IMR-90 (cell line): Measurements from ENCODE around the gene CAMTA1. TPM values are rescaled to one million over a fixed set of nuclear protein-coding genes. Genes with fewer than 3 reads are reported as not detected.

Experiments
- ATAC-seq: fragments of 200-7000 bp; cut with Tn5 transposase; 2 replicates; pipeline ENCODE4 v1.9.1; 2020; ENCODE audit warnings: low read depth, mild to moderate bottlenecking, moderate library complexity
- BruUV-seq: library from RNA; stranded (reverse); fragments of 400-500 nt; replicated peaks from 2 replicates; lab custom pipeline; 2021; lab: Mats Ljungman, UMichigan
- CTCF ChIA-PET: fragments of 300-600 bp; formaldehyde crosslinking; extraction: SDS; loops from one replicate; lab custom pipeline; 2021; ENCODE audit warnings: antibody characterized with exemption; lab: Yijun Ruan, JAX
- POLR2A ChIA-PET: fragments of 300-600 bp; sonication (Branson Sonifier 250); formaldehyde crosslinking; loops from one replicate; lab custom pipeline; 2022; ENCODE audit warnings: antibody characterized with exemption; ENCODE audit not compliant: unreplicated experiment; lab: Charles Lee
- DNase-seq: peaks from one replicate; pipeline ENCODE4 v3.0.0; 2013
- H2AFZ ChIP-seq: replicated peaks from 2 replicates; pipeline ENCODE3; 2013; ENCODE audit warnings: low read length, mild to moderate bottlenecking; ENCODE audit not compliant: poor library complexity
- H2AK5ac ChIP-seq: 2 replicates; pipeline ENCODE4 v1.6.1; 2013; ENCODE audit warnings: low read depth, low read length, inconsistent platforms
- H2AK9ac ChIP-seq: replicated peaks from 2 replicates; pipeline ENCODE3; 2013; ENCODE audit warnings: mild to moderate bottlenecking, low read depth, low read length, moderate library complexity; ENCODE audit not compliant: poor library complexity
- H2BK120ac ChIP-seq: 2 replicates; pipeline ENCODE4 v1.6.1; 2013; ENCODE audit warnings: low read depth, low read length, inconsistent platforms
- H2BK15ac ChIP-seq: 3 replicates; pipeline ENCODE4 v1.6.1; 2013; ENCODE audit warnings: low read depth, low read length, inconsistent platforms
- H2BK20ac ChIP-seq: 2 replicates; pipeline ENCODE4 v1.6.1; 2013; ENCODE audit warnings: low read depth, mild to moderate bottlenecking, inconsistent platforms, low read length, moderate library complexity
- H2BK5ac ChIP-seq: 2 replicates; pipeline ENCODE4 v1.6.1; 2013; ENCODE audit warnings: mild to moderate bottlenecking, low read depth, low read length, inconsistent platforms; ENCODE audit not compliant: poor library complexity, severe bottlenecking
- H3K14ac ChIP-seq: replicated peaks from 2 replicates; pipeline ENCODE4 v1.6.1; 2013; ENCODE audit warnings: low read depth, low read length, inconsistent platforms
- H3K18ac ChIP-seq: 2 replicates; pipeline ENCODE4 v1.6.1; 2013; ENCODE audit warnings: low read depth, low read length, control low read depth
- H3K23ac ChIP-seq: 2 replicates; pipeline ENCODE4 v1.6.1; 2013; ENCODE audit warnings: low read depth, low read length, inconsistent platforms
- H3K27ac ChIP-seq: 2 replicates; pipeline ENCODE4 v1.5.1; 2013; ENCODE audit warnings: mild to moderate bottlenecking, control low read depth, low read length; ENCODE audit not compliant: insufficient read depth
- H3K27me3 ChIP-seq: 2 replicates; pipeline ENCODE4 v1.6.1; 2013; ENCODE audit warnings: low read length; ENCODE audit not compliant: control insufficient read depth, insufficient read depth
- H3K36me3 ChIP-seq: 2 replicates; pipeline ENCODE4 v1.6.1; 2013; ENCODE audit warnings: low read length, mixed read lengths; ENCODE audit not compliant: control insufficient read depth, insufficient read depth
- H3K4ac ChIP-seq: 2 replicates; pipeline ENCODE4 v1.6.1; 2013; ENCODE audit warnings: low read depth, low read length, inconsistent platforms
- H3K4me1 ChIP-seq: 2 replicates; pipeline ENCODE4 v1.6.1; 2013; ENCODE audit warnings: low read length, mixed read lengths; ENCODE audit not compliant: control insufficient read depth, insufficient read depth
- H3K4me2 ChIP-seq: 2 replicates; pipeline ENCODE4 v1.6.1; 2013; ENCODE audit warnings: low read depth, mild to moderate bottlenecking, control low read depth, low read length, moderate library complexity
- H3K4me3 ChIP-seq: 2 replicates; pipeline ENCODE4 v1.5.1; 2013; ENCODE audit warnings: low read depth, mild to moderate bottlenecking, control low read depth, low read length, moderate library complexity; ENCODE audit not compliant: insufficient read depth
- H3K56ac ChIP-seq: 2 replicates; pipeline ENCODE4 v1.6.1; 2013; ENCODE audit warnings: low read length, inconsistent platforms; ENCODE audit not compliant: insufficient read depth; ENCODE audit errors: extremely low read depth
- H3K79me1 ChIP-seq, 2 experiments: 2 replicates each; pipeline ENCODE4 v1.6.1; 2013; ENCODE audit warnings: low read length in 2 of 2, inconsistent platforms in 1 of 2, low read depth in 1 of 2
- H3K9ac ChIP-seq: 2 replicates; pipeline ENCODE4 v1.6.1; 2013; ENCODE audit warnings: low read depth, low read length, control low read depth
- H3K9me1 ChIP-seq: 2 replicates; pipeline ENCODE4 v1.6.1; 2013; ENCODE audit warnings: low read length, inconsistent platforms; ENCODE audit not compliant: insufficient read depth
- H3K9me3 ChIP-seq: 2 replicates; pipeline ENCODE4 v1.6.1; 2013; ENCODE audit warnings: low read length; ENCODE audit not compliant: control insufficient read depth, insufficient read depth
- H4K20me1 ChIP-seq: 2 replicates; pipeline ENCODE4 v1.6.1; 2013; ENCODE audit warnings: low read length, inconsistent platforms; ENCODE audit not compliant: insufficient read depth
- H4K5ac ChIP-seq: 2 replicates; pipeline ENCODE4 v1.6.1; 2013; ENCODE audit warnings: mild to moderate bottlenecking, low read depth, low read length, control low read depth
- H4K8ac ChIP-seq, 2 experiments: 2 replicates each; pipeline ENCODE4 v1.6.1; 2013; ENCODE audit warnings: low read depth in 2 of 2, low read length in 2 of 2, control low read depth in 1 of 2, inconsistent platforms in 1 of 2
- H4K91ac ChIP-seq: 2 replicates; pipeline ENCODE4 v1.6.1; 2013; ENCODE audit warnings: low read depth, low read length, inconsistent platforms; ENCODE audit not compliant: insufficient read depth
- BHLHE40 ChIP-seq: fragments of 150-350 bp; IDR thresholded peaks from 2 replicates; pipeline ENCODE4 v1.6.1; 2016; ENCODE audit warnings: mild to moderate bottlenecking, low read depth, low read length
- CEBPB ChIP-seq: IDR thresholded peaks from 2 replicates; pipeline ENCODE4 v1.6.1; 2012; ENCODE audit warnings: low read depth, low read length, improper control_type of control experiment
- CHD1 ChIP-seq: IDR thresholded peaks from 2 replicates; pipeline ENCODE4 v1.6.1; 2012; ENCODE audit warnings: low read depth, low read length, improper control_type of control experiment
- MAFK ChIP-seq: IDR thresholded peaks from 2 replicates; pipeline ENCODE4 v1.6.1; 2012; ENCODE audit warnings: low read depth, low read length, improper control_type of control experiment
- MAZ ChIP-seq: IDR thresholded peaks from 2 replicates; pipeline ENCODE4 v1.6.1; 2012; ENCODE audit warnings: low read depth, mild to moderate bottlenecking, low read length, improper control_type of control experiment, moderate library complexity, borderline replicate concordance
- MXI1 ChIP-seq: IDR thresholded peaks from 2 replicates; pipeline ENCODE4 v1.6.1; 2012; ENCODE audit warnings: low read depth, mild to moderate bottlenecking, low read length, moderate library complexity, borderline replicate concordance
- NFE2L2 ChIP-seq: fragments of 150-350 bp; IDR thresholded peaks from 2 replicates; pipeline ENCODE4 v1.6.1; 2016; ENCODE audit warnings: low read depth, mild to moderate bottlenecking, low read length
- POLR2A ChIP-seq: IDR thresholded peaks from 2 replicates; pipeline ENCODE4 v1.6.1; 2012; ENCODE audit warnings: mild to moderate bottlenecking, low read depth, low read length
- RAD21 ChIP-seq: IDR thresholded peaks from 2 replicates; pipeline ENCODE4 v1.6.1; 2012; ENCODE audit warnings: low read length, improper control_type of control experiment
- RCOR1 ChIP-seq: IDR thresholded peaks from 2 replicates; pipeline ENCODE4 v1.6.1; 2012; ENCODE audit warnings: mild to moderate bottlenecking, low read length, improper control_type of control experiment; ENCODE audit not compliant: insufficient replicate concordance
- WGBS, 2 experiments: methylation state at CpG; one replicate each; pipeline versions ENCODE4 v1.1.5 to v1.1.7; 2013; ENCODE audit warnings: missing lambda C conversion rate in 2 of 2; ENCODE audit not compliant: insufficient read length in 1 of 2; ENCODE audit errors: extremely low coverage in 2 of 2; 5-methylcytosine and 5-hydroxymethylcytosine counted together
- dilution Hi-C: fragments of 300-500 bp; cut with HindIII; formaldehyde crosslinking; loops from one replicate; pipeline ENCODE4 v1.14.3; 2018; ENCODE audit warnings: low sequenced_read_pairs; ENCODE audit not compliant: unreplicated experiment
- in situ Hi-C: fragments of 300-500 bp; cut with MboI; formaldehyde crosslinking; loops from 3 replicates; pipeline ENCODE4 v1.14.3; 2019; ENCODE audit warnings: low sequenced_read_pairs, inconsistent platforms, mixed read lengths
- intact Hi-C: fragments of 100-400 bp; cut with micrococcal nuclease; formaldehyde crosslinking; loops from 2 replicates; pipeline ENCODE4 v1.10.0; 2022
- polyA plus RNA-seq, 3 experiments: library from polyadenylated mRNA; depleted of rRNA; stranded (reverse); fragments of >200 nt; gene quantifications; 2 replicates each; pipeline ENCODE4 v1.2.3, GENCODE V29; 2012; ENCODE audit warnings: low replicate concordance in 1 of 3
- total RNA-seq: library from RNA; depleted of rRNA; stranded (reverse); fragments of >200 nt; gene quantifications from 2 replicates; pipeline ENCODE4 v1.2.3, GENCODE V29; 2012
- TF ChIP-seq, protein P1 (sequence below): fragments of 150-350 bp; IDR thresholded peaks from 2 replicates; pipeline ENCODE4 v1.6.1; 2017; ENCODE audit warnings: mild to moderate bottlenecking, antibody characterized with exemption, low read length, low read depth
- TF ChIP-seq, protein P2 (sequence below): conservative IDR thresholded peaks from 2 replicates; pipeline ENCODE4 v1.5.1; 2012; ENCODE audit warnings: mild to moderate bottlenecking, low read depth, low read length, improper control_type of control experiment

The CAMTA1 gene
- total and polyA plus RNA-seq, 2 of the 4 experiments (the other 2 are of a cell fraction): 35.5 to 74.3 TPM

DNA sequence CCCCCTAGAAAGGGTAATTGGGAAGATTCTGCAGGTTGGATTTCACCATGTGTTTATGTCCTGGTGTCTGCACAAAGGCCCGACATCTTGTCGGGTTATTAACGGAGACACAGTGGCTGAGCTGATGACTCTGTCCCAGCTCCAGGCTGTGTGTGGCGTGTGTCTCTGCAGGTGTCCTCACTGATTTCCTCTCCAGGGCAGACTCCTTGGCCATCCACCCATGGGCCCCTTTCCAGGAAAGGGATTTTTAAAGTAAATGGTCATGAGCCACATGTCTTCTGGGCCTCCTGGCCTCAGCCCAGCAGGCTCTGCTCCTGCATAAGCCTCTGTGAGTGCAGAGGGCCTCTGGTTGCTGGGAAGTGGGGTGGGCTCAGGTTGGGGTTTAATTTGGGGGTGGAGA, 567.1 kb downstream of the CAMTA1 start:
- Histone ChIP-seq H2AK5ac (no peak overlapping the region), H2BK20ac (no peak overlapping the region), H3K36me3 (no peaks in the 10 kb centered on the region), H3K4me3 (no peak overlapping the region), H3K4ac (no peak overlapping the region), H2AK9ac (no peak overlapping the region), H3K4me2 (no peak overlapping the region), H3K23ac (no peak overlapping the region), H2BK120ac (no peak overlapping the region), H3K56ac (no peak overlapping the region), H4K8ac (no peak overlapping the region), H3K27ac (no peak overlapping the region), H3K9ac (no peak overlapping the region), H3K14ac (no peak overlapping the region), H3K27me3 (no peaks in the 10 kb centered on the region; the same call in 1 of the 2 replicates), H2AFZ (no peak overlapping the region), H4K91ac (no peak overlapping the region), H3K18ac (no peak overlapping the region), H4K20me1 (no peaks in the 10 kb centered on the region; the same call in 1 of the 2 replicates), H4K5ac (no peak overlapping the region), H3K9me1 (no peaks in the 10 kb centered on the region), H2BK15ac (no peak overlapping the region), H2BK5ac (no peak overlapping the region), H3K79me1 (no peaks in the 10 kb centered on the region), H3K9me3 (no peaks in the 10 kb centered on the region), H3K4me1 (no peaks in the 10 kb centered on the region)
- no peak for DNase-seq
- intact Hi-C loops (no loop called here), dilution Hi-C loops (no loop called here), in situ Hi-C loops (no loop called here)
- TF ChIP-seq MAFK (no peak), MAZ (no peak), CHD1 (no peak), POLR2A (no peak), RAD21 (no peak), MXI1 (no peak), NFE2L2 (no peak), BHLHE40 (no peak), CEBPB (no peak), RCOR1 (no peak)
- TF ChIP-seq, protein P1, sequence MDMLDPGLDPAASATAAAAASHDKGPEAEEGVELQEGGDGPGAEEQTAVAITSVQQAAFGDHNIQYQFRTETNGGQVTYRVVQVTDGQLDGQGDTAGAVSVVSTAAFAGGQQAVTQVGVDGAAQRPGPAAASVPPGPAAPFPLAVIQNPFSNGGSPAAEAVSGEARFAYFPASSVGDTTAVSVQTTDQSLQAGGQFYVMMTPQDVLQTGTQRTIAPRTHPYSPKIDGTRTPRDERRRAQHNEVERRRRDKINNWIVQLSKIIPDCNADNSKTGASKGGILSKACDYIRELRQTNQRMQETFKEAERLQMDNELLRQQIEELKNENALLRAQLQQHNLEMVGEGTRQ: no peak
- TF ChIP-seq, protein P2, sequence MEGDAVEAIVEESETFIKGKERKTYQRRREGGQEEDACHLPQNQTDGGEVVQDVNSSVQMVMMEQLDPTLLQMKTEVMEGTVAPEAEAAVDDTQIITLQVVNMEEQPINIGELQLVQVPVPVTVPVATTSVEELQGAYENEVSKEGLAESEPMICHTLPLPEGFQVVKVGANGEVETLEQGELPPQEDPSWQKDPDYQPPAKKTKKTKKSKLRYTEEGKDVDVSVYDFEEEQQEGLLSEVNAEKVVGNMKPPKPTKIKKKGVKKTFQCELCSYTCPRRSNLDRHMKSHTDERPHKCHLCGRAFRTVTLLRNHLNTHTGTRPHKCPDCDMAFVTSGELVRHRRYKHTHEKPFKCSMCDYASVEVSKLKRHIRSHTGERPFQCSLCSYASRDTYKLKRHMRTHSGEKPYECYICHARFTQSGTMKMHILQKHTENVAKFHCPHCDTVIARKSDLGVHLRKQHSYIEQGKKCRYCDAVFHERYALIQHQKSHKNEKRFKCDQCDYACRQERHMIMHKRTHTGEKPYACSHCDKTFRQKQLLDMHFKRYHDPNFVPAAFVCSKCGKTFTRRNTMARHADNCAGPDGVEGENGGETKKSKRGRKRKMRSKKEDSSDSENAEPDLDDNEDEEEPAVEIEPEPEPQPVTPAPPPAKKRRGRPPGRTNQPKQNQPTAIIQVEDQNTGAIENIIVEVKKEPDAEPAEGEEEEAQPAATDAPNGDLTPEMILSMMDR: no peak
- no CpG with 5 or more reads among the region's 4 CpGs for WGBS, 2 experiments
- BruUV-seq: no TSS peak
- ChIA-PET POLR2A (no interaction called here), CTCF (no interaction called here)
- ATAC-seq: no peak
